Caki2 (cell line): ENCODE data around the gene SLC4A4. TPM values are rescaled to one million over a fixed set of nuclear protein-coding genes. Genes with fewer than 3 reads are reported as not detected.

Experiments used
- DNase-seq: peaks from one replicate; pipeline ENCODE4 v3.0.0-alpha.2; 2015; ENCODE audit warnings: low read depth
- in situ Hi-C: cut with HindIII; loops from 2 replicates; pipeline ENCODE4 v1.10.0; 2016; ENCODE audit warnings: low sequenced_read_pairs, low pct_unique_long_range_greater_than_20kb, mixed read lengths
- total RNA-seq: library from RNA; depleted of rRNA; stranded (reverse); fragments of >200 nt; shearing (Covaris generic); gene quantifications from 2 replicates; pipeline ENCODE4 v1.2.3, GENCODE V29; 2014; ENCODE audit warnings: low replicate concordance

SLC4A4 gene
- total RNA-seq, 1 experiment from 2014 or later = 22.1 TPM

GRCh38 chr4:71497078-71497477, 158.3 kb downstream of the SLC4A4 start:
- in situ Hi-C loops = no loop called here
- no peak for DNase-seq

DNA sequence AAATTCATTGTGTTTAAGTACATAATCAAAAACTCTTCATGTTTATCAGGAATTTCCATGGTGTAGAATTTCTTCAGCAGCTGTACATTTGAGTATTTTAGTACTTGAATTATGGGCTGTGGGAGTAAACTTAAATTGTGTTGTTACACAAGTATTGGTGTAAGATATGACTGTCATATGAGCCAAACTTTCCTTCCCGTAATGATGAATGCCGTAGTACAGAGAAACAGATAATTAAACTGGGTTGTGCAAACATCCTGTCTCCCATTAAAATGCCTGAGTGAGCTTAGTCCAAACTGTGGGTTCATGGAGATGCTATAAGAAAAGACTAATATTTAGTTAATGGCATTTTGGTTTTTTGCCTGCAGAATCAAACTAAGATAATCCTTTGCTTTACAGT, 159.2 kb downstream of the SLC4A4 start:
- in situ Hi-C loops = no loop called here
- DNase-seq = no peak

DNA sequence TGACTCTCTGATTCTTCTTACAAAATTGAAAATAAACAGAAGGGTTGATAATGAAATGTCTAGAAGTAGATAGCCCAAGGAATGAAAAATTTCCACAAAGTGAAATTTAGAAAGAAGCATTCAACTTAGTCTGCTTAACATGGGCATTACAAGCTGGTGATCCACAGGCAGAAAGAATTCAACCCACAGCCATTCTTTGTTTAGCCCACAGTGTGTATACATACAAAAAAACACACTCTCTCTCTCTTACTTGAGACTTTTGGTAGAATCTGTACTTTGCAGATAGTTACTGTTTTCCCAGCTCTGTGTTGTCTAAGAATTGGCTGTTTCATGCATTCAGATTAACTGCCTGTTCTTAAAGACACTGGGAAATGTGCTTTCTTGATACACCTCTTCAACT, 159.8 kb downstream of the SLC4A4 start:
- in situ Hi-C loops = no loop called here
- DNase-seq = no peak

- in situ Hi-C loops = no loop called here
- no peak for DNase-seq
Observed at GRCh38 chr4:71501992-71502391, 163.2 kb downstream of the SLC4A4 start.

DNA sequence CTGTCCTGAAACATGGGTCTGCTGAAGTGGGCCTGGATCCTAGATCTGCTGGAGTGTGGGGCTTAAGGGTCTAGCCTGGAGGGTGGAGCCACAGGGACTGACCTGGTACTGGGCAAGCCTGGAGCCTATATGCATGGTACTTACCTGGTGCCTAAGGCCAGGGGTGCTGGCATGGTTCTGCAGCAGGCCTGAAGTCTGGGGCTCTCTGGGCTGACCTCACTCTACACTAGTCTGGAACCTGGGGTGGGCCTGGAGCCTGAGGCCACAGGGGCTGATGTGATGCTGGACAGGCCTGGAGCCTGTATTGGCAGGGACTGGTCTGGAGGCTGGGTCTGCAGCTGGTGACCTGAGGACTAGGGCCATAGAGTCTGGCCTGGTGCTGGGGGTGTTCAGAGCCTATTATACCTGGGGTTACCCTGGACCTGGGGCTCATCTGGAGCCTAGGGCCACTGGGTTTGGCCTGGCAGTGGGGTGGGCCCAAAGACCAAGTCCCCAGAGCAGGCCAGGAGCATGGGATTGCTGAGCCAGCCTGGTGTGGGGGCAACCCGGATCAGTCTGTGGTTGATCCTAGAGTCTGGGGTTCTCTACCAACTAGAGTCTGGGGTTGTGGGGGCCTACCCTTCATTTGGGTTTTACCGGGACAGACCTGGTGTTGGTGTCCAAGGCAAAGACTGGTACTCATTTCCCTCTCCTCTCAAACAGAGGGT, 179.6 kb downstream of the SLC4A4 start:
- DNase-seq = no peak
- in situ Hi-C loops = no loop called here

DNA sequence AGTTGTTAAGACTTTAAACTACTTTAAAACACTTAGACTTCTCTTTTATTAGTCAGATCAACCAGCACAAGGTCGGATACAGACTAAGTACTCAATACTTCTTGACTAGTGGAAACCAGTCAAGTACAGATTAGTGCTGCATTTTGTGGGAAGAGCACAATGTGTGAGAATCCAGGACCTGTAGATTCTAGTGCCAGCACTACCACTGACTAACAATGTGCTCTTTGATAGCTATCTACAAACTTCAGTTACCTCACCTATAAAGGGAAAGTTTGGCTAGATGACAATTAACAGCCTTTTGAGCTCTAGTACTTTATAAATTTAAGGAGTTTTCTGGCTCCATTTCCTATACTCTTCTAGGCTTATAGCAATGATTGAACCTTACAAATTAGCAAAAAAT, 181.5 kb downstream of the SLC4A4 start:
- in situ Hi-C loops = no loop called here
- DNase-seq = no peak

DNA sequence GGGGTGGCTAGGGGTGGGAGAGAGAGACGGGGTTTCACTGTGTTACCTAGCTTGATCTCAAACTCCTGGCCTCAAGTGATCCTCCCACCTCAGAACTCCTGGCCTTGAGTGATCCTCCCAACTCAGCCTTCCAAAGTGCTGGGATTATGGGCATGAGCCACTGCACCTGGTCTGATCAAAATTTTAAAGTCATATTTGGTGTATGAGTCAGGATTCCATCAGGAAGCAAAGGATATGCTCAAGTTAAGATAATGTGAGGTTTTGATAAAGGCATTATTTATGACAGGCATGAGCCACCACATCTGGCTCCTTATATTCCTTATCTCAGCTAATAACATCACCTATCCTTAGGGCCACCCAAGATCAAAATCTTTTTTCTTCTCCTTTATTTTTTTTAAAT, 182.0 kb downstream of the SLC4A4 start:
- no peak for DNase-seq
- in situ Hi-C loops = no loop called here

DNA sequence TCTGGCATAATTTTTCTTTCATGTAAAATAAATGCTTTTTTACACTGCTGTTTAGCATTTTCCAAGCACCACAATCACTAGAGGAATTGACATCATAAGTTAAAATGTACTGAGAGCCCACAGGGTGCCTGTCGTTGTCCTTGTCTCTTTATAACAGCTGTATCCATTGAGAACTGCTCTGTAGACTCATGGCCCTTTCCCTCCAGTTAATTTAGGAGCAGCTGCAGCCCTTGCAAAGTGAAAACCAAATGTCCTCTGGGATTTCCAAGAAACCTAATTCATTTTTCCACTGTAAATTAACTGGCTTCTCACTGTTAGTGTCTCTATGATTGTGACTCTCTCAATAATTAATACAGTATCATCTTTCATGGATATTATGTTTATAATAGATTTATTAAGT, 185.9 kb downstream of the SLC4A4 start:
- DNase-seq = no peak
- in situ Hi-C loops = no loop called here

DNA sequence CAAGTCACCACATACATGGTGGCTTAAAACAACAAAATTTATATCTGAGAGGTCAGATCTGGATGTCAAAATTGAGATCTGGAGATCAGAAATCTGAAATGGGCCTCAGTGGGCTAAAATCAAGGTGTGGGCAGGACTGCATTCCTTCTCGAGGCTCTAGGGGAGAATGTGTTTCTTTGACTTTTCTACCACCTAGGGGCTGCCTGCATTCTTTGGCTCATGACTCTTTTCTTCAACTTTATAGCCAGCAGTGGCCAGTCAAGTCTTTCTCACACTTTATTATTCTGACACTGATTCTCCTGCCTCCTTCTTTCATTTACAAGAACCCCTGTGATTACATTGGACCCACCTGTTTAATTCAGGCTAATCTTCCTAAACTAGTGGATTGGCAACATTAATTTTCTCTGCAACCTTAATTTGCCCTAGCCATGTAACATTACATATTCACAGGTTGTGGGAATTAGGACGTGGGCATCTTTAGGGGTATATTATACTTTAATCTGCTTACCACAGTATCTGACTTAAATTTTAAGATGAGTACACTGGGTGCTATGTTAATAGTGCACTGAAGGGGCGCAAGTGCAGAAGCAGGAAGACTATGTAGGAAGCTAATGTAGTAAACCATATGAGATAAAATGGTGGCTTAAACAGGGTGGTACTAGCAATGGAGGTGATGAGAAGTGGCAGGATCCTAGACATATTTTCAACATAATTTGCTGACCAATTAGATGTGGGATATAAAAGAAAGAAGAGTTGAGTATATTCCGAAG, 188.0 kb downstream of the SLC4A4 start:
- no peak for DNase-seq
- in situ Hi-C loops = no loop called here

- no peak for DNase-seq
- in situ Hi-C loops = no loop called here
Observed at GRCh38 chr4:71532407-71532806, 193.6 kb downstream of the SLC4A4 start.

GRCh38 chr4:71533121-71533520, 194.3 kb downstream of the SLC4A4 start:
- DNase-seq = no peak
- in situ Hi-C loops = no loop called here

DNA sequence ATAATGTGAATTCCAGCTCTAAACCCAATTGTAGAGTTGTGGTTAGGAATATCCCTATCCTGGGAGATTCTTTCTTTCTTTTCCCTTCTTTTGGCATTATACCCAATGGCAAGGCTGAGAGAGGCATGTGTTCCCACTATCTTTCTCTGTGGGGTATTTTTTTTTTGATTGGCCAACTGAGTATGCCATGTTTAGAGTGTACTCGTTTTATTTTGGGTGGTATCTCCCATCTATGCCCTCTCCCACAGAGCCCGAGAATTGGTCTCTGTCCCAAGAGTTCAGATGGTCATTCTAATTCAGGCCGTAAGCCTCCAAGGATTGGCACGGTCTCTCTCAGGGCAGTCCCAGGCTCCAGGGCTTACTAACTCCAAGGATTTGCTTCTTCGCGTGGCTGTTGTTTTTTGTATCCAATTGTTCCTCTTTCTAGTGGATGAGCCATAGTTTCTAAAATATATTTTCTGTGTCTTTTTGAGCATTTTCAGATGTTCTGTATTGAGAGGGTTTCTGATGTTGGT, 198.8 kb downstream of the SLC4A4 start:
- no peak for DNase-seq
- in situ Hi-C loops = no loop called here

DNA sequence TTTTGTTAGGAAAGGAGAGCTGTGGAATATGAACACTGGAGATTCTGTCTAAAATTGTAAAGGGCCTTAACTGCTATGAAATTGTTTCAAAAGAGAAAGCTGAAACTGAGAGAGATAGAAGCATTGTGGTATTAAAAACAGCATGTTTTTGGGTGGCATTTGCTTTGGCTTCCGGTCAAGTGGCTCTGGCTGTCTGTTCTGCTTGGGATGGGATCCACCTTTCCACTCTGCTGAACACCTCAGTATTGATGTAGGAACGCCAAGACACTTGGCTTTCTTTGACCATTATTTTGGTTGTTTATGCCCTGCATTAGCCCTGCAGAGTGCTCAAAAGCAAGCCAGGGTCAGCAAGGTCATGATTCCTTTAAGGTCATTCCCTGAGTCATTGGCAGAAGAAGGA, 199.7 kb downstream of the SLC4A4 start:
- in situ Hi-C loops = no loop called here
- DNase-seq = no peak

GRCh38 chr4:71540749-71541269, 202.0 kb downstream of the SLC4A4 start:
- in situ Hi-C loops = no loop called here
- DNase-seq = no peak

DNA sequence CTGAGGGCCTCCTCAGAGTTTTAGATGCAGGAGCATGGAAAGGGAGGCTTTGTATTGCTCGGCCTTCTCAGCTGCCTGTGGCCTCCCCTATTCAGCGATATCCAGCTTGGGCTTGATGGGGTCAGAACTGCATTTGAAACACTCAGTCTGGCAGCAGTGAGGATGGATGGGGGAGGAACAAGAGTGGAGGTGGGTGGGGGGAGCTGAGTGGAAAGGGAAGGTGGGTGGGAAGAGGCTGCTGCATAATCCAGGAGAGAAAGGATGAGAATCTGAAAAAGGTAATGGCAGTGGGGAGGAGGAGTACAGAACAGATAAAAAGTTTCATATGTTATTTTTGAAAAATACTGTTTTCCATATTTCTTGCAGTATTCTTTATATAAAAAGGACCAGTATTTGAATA, 202.7 kb downstream of the SLC4A4 start:
- no peak for DNase-seq
- in situ Hi-C loops = no loop called here

DNA sequence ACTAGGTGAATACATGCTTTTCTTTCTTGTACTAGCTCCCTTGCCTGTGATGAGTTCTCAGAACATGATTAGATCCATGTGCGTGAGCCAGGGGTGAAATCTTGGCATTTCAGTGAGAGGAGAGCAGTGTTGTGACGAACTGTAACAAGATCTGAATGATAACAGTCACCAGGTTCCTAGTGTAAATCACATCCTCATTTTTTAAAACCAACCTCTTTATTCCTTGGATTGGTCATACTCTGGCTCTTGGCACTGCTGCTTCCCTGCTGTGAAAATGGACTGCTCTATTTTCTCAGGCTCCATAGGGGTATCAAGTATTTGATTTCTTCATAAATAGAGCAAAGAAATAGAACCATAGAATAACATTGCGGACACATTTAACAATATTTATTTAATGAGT, 206.3 kb downstream of the SLC4A4 start:
- in situ Hi-C loops = no loop called here
- DNase-seq = peak; percentile 56

DNA sequence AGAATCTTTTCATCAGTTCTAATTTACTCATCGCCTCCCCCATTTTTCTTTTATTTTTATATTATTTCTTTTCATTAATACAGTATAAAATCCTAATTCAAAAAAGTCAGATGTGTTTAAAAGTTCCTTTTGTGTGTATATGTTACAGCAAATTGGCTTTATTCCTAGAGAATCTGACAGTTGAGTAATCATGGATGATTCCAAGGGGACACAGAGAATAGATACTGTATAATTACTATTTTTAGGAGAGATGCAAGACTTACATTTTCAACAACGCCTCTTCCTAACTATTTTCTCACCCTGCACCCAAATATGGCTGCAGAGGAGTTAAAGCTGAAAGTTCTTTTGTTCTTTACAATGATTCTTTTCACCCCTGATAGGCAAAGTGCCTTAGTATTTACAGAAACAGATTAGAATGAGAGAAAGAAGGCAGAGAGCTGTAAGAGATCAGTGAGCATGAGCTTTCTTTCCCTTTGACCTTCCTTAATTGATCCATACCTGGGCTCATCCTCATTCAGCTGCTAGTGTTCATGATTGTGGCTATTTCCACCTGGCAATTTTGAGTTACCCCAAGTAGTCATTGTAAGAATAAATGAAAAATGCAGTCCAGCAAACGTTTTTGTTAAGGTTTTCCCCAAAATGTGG, 210.8 kb downstream of the SLC4A4 start:
- in situ Hi-C loops = no loop called here
- peak; percentile 5 for DNase-seq

DNA sequence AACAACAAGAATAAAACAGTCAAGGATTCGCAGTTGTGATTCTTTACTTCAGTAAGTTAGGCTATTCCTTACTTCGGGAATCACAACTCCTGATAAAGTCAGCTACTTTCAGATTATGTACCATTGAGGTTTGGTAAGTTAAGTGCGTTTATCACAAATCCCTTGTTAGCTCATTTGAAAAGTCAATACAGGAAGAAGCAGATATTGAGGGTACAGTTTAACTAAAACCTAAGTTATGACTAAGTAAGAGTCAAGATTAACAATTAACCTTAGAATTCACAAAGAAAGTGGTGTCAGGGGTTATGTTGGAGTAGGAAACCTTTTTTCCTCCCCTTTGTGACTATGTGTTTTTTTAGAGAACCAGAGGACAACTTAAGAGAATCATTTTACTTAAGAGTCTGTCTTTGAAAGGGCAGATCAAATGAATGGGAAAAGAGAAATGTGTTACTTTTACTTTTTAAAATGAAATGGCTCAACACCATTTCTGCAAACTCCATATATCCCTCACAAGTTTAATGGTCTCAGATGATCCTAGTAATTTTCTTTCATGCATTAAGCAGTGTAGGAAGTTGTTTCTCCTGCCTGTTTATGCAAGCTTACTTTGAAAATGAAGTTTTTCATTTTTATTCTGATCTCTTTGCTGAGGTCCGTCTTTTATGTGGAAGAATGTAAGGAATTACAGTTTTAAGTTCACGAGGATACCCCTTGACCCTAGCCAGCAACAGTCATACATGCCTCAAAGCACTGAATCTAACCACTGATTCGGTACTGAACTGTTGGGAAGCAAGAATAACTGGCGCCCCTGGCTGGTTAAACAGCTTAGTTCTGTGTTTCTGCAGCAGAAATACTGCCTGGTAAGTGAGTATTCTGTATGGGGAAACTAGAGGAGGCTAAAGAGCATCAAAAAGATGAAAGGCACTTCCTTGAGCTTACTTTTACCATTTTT, 211.7 kb downstream of the SLC4A4 start:
- DNase-seq = peak; percentile 73
- in situ Hi-C loops = no loop called here
